DMS53 treated with DMSO at 0.1 percent for 48 hours (cell line): ENCODE data around the gene FAXC.

ENCODE experiments used
- DNase-seq: peaks from one replicate; lab custom pipeline; 2025; ENCODE audit not compliant: unreplicated experiment; lab: John Stamatoyannopoulos, UW

The FAXC gene

DNA sequence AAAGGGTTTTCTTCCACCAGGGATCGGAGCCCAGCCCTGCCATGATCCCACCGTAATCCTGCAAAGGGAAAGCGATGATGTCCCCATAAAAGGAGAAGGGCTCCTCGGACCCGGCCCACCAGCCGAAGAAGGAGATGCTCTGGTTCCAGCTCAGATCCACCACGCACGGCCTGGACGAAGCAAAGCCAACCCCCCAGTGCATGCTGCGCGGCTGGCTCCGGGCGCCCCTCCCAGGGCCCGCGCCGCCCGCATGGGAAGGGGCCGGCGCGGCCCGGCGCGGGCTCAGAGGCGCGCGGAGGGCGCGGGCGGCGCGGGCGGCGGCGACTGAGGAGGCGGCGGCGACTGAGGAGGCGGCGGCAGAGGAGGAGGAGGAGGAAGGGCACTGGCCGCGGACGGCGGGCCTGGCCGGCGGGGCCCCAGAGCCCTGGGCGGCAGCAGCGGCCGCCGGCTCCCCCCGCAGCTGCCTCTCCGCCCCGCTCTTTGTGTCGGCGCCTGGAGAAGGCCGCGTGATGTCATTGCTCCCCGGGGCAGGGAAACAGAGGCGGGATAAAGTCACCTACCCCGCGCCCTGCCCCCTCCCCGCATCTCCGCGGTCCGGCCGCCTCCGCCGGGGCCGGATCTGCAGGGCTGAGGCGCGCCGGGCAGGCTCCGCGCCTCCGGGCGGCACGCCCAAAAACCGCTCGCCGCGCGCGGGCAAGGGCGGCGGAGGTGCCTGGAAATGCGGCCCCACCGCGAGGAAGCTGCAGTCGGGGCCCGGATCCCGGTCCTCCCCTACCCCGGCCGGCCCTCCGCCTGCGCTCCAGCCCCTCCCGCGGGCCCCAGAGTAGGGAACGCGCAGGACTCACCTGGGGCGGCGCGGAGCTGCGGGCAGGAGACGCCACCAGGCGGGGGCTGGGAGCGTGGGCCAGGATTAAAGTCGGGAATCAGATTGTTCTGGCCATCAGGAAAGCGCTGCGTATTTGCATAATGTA, at the start of gene FAXC:
TSS of gene FAXC (minus strand) at position 504 of the 971 bp plus-strand sequence. CDS start at position 202, 302 bp downstream.
- peak; percentile 13 for DNase-seq

GRCh38 chr6:99397287-99397686, 47.8 kb upstream of the FAXC start:
- DNase-seq = no peak

GRCh38 chr6:99393698-99394531, 44.4 kb upstream of the FAXC start, which contains the start of gene COQ3:
TSS of gene COQ3 (minus strand) at chr6:99394195. CDS start at chr6:99394179, 16 bp downstream.
- peak; percentile 76 for DNase-seq

- DNase-seq = peak; percentile 6
These were observed 43.9 kb upstream of the FAXC start for GRCh38 chr6:99393366-99393697.

DNA sequence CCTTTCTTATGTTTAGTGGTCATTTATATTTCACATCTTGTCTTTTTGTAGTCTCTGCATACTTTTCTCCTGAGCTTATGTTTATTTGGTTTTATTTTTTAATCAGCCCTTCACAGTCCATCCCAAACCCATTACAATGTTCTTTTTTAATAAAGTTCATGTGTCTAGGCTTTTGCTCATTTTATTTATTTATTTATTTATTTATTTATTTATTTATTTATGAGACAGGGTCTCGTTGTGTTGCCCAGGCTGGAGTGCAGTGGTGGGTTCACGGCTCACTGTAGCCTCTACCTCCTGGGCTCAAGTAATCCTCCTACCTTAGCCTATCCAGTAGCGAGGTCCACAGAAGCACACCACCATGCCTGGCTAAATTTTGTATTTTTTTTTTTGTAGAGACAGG, 41.4 kb upstream of the FAXC start:
- DNase-seq = no peak

GRCh38 chr6:99384507-99384906, 35.0 kb upstream of the FAXC start:
- DNase-seq = no peak

- no peak for DNase-seq
These were observed 29.2 kb upstream of the FAXC start for GRCh38 chr6:99378636-99379035.

GRCh38 chr6:99369533-99369932, 20.1 kb upstream of the FAXC start:
- DNase-seq = no peak

DNA sequence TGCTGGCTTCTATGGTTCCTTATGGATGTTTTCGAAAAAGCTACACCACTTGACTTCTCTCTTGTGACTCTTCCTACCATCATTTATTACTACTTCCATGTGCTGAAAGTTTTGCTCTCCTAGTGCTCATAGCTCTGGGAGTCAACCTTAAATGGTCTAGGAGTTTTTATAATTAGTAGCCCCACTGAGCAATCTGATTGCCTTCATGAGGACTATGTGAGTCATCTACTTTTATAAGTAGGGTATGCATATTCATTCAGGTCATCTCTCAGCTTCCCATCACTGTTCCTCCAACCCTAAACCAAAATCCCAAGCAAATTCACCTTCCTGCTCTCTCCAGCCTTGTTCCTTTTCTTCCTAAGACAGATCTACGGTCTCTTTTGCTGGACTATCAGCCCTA, 17.4 kb upstream of the FAXC start:
- DNase-seq = no peak

DNA sequence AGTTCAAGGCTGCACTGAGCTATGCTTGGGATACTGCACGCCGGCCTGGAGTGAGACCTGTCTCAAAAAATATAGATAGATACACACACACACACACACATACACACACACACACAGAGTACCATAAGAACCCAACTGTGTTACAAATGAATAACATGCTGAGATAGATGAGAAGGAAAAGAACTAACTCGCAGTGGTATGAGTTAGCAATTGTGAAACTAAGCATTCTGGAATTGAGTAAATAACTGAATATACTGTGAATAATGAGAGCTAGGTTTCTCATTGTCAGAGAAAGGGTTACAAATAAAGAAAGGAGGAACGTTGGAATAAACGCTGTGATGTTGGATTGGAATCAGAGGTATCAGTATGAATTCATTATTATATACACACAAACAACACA, 14.6 kb upstream of the FAXC start:
- DNase-seq = no peak

- no peak for DNase-seq
These were observed 13.3 kb upstream of the FAXC start for GRCh38 chr6:99362678-99363268.

GRCh38 chr6:99359800-99360199, 10.3 kb upstream of the FAXC start:
- no peak for DNase-seq

GRCh38 chr6:99356641-99357040, 7.2 kb upstream of the FAXC start:
- no peak for DNase-seq

DNA sequence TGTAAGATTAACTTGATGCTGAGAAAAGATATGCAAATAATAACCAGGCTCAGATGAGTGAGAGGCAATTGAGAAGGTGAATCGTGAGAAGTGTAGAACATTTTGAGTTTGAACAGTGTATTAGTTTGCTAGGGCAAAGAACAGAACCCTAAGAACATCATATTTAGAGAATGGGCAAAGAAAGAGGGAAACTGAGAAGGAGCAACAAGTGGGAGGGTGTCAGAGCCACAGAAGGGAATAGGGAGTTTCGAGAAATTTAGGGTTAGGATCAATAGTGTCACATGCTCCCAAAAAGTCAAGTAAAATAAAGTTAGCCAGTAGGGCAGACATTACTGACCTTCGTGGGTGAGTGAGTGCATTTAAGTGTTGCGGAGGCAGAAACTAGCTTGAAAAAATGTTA, 5.5 kb upstream of the FAXC start:
- DNase-seq = no peak

DNA sequence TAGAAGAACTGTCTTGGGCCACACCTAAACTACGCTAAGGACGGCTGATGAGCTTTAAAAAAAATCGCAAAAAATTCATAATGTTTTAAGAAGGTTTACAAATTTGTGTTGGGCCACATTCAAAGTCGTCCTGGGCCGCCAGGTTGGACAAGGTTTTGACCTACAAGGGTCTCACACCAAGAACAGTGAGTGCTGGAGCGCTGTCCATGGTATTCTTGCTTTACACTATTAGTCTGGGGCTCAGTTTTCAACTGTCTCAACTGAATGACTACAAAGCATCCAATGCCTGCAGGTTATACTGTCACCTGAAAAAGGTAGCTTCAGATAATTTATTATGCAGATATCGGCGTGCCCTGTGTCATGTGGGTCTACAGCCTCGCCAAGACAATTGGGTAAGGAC, 3.7 kb upstream of the FAXC start:
- DNase-seq = no peak

GRCh38 chr6:99350573-99350972, 1.1 kb upstream of the FAXC start:
- no peak for DNase-seq

DNA sequence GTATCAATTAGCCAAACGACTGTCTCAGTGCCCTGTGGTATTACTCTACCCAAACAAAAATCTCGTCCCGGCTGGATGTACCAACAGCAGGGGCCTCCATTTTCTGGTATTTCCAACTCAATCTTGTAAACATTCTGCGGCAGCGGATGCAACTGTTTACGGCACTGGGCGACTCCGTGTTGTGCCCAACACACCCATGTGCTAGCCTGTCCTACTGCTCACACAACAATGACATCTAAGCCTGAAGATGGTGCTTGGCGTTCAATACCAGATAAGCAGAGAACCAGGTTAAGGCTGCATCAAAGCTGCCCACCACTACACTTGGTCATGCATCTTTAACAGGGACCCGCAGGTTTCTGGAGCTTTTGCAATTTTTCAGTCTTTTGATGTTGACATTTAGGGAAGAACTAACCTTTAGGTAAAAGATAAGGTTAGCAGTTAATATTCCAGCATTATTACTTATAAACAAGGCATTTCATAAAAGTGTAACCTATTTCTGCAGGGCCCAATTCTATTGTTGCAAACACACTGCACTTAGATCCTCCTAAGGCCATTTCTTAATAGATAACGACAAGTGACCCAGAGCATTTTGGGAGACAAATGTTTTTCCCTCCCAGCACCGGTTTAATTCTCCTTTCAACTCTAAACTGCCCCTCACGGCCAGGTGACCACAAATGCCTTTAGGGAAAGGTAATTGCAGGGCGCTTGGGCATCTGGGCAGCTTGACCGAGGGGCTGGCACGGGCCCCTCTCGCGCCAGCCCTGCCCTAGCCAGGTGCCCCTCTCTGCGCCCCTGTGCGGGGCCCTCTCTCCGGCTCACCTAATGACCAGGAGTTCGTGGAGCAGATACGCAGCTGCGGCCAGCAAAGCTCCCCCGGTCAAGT, 945 bp downstream of the FAXC start:
- DNase-seq = no peak

DNA sequence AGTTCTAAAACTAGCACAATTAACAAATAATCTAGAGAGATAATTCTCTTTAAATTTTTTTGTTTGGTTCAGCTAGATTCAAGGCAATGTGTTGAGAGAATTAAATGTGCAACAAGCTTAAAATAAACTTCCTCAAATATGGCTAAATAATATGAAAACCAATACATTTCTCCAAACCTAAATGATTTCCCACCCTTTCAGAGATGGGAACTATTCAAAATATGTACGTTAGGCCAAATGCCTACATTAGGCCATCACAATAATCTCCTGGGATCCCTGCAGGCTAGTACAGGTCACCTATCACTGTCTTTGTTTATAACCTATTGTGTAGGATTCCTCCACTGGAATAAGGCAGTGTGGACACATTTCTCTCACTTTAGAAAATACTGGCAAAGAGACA, 1.7 kb downstream of the FAXC start:
- no peak for DNase-seq

GRCh38 chr6:99346595-99346994, 2.9 kb downstream of the FAXC start:
- no peak for DNase-seq

DNA sequence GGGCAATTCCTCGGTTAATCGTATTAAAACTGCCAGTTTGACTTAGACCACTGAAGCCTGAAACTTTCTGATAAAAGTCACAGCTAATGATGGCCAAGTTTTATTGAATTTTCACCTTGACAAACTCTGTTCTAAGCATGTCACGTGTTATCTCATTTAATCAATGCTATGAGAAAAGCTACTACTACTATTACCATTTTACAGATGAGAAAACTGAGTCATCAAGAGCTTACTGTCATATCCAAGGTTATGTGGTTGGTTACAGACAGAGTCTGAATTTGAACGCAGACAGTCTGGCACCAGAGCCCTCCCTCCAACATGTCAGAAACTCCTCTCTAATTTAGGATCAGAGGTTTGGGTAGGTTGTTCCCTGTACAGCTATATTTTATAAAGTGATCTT, 4.3 kb downstream of the FAXC start:
- DNase-seq = no peak

GRCh38 chr6:99344289-99344688, 5.2 kb downstream of the FAXC start:
- DNase-seq = no peak
